Adrenal gland (tissue), 12 donors: ENCODE data around the gene CAB39L. TPM values are rescaled to one million over a fixed set of nuclear protein-coding genes. Genes with fewer than 3 reads are reported as not detected.

ENCODE experiments used
- DNase-seq, 7 donors: peaks; one replicate each; pipeline ENCODE4 v3.0.0-alpha.2; 2019 to 2020
- H3K27ac ChIP-seq, 5 donors: fragments of 200-600 bp; sonication (generic) in 4 of 5; 1 replicate in 3 of 5; 2 replicates in 2 of 5; pipeline versions ENCODE4 v1.5.1 to v1.8.0; 2016 to 2020; ENCODE audit warnings: mild to moderate bottlenecking in 1 of 5
- H3K27me3 ChIP-seq: fragments of 200-600 bp; 2 replicates; pipeline ENCODE4 v1.8.0; 2021
- H3K36me3 ChIP-seq, 2 donors: fragments of 200-600 bp; replicated peaks in 1 of 2; 1 replicate in 1 of 2; 2 replicates in 1 of 2; pipeline versions ENCODE4 v1.5.1 to v1.8.0; 2018 to 2022
- H3K4me1 ChIP-seq, 2 donors: fragments of 200-600 bp; replicated peaks in 1 of 2; 1 replicate in 1 of 2; 2 replicates in 1 of 2; pipeline versions ENCODE4 v1.5.1 to v1.8.0; 2018 to 2021
- H3K4me3 ChIP-seq, 4 donors: fragments of 200-600 bp; sonication (generic) in 3 of 4; one replicate each; pipeline ENCODE4 v1.5.1; 2016 to 2018
- H3K9me3 ChIP-seq, 3 donors: fragments of 200-600 bp; sonication (generic) in 1 of 3; replicated peaks in 1 of 3; 1 replicate in 2 of 3; 2 replicates in 1 of 3; pipeline versions ENCODE4 v1.5.1 to v1.8.0; 2016 to 2021
- CTCF ChIP-seq, 6 experiments: fragments of 450-650 bp in 4 of 6; fragments of 200-600 bp in 2 of 6; sonication (generic) in 1 of 6; IDR thresholded peaks; 1 replicate in 5 of 6; 2 replicates in 1 of 6; pipeline versions ENCODE4 v1.5.1 to v1.8.0; 2016 to 2021; ENCODE audit warnings: antibody characterized with exemption in 6 of 6, mild to moderate bottlenecking in 2 of 6, moderate library complexity in 1 of 6
- POLR2A ChIP-seq, 2 donors: fragments of 450-650 bp; IDR thresholded peaks; one replicate each; pipeline ENCODE4 v1.6.1; 2017; ENCODE audit warnings: antibody characterized with exemption in 2 of 2, mild to moderate bottlenecking in 2 of 2, moderate library complexity in 1 of 2
- WGBS, 4 donors: extraction: QIAGEN DNeasy Blood & Tissue Kit in 2 of 4; methylation state at CpG; one replicate each; pipeline versions ENCODE4 v1.1.5 to v1.1.7; 2013 to 2017; 5-methylcytosine and 5-hydroxymethylcytosine counted together
- intact Hi-C, 2 donors: fragments of 100-400 bp; cut with DNase I; formaldehyde crosslinking; loops; one replicate each; pipeline versions ENCODE4 v1.14.1 to v1.15.0; 2022 to 2023
- polyA plus RNA-seq, 3 donors: library from polyadenylated mRNA; stranded (reverse); fragments of 200-250 nt in 2 of 3; fragments of 350-450 nt in 1 of 3; fragmentation: Illumina TruSeq in 1 of 3; extraction: RNeasy Lipid Tissue Mini Kit (QIAGEN cat#74804) in 1 of 3; gene quantifications; one replicate each; pipeline ENCODE4 v1.2.3, GENCODE V29; 2013 to 2014
- total RNA-seq, 9 donors: library from RNA; depleted of rRNA in 4 of 9; stranded (reverse); fragments of >200 nt in 4 of 9; fragments of 120-200 nt in 1 of 9; fragmentation: NEBNext Ultra II Directional in 1 of 9; extraction: Animal tissue kit (Norgen Biotek cat#: 25700) in 1 of 9; gene quantifications; one replicate each; pipeline versions ENCODE4 v1.1.0 to v1.2.4, GENCODE V29; 2013 to 2023
- donor health status: healthy with polysubstance abuse.
- donor health status: Bipolar disorder and iron deficiency.
- donor health status: DM: yes; HTN: yes; CAD: no.
- donor health status: DM: no; HTN: no; CAD: no.
- donor health status: DM: no; HTN: no; CAD: no.
- donor health status: DM: yes; HTN: yes; CAD: no.

CAB39L gene
- total and polyA plus RNA-seq, 12 donors: 17.8 to 115 (median 47.8) TPM

GRCh38 chr13:49450105-49450819, 6.4 kb upstream of the CAB39L start:
- Histone ChIP-seq H3K27me3 (no peaks in the 10 kb centered on the region), H3K36me3 (no peaks in the 10 kb centered on the region), H3K9me3 (peaks cover 0 to 5% (median 0%) of the 10 kb centered on the region in 3 donors), H3K4me1 (peaks cover 25 to 53% of the 10 kb centered on the region in 2 donors), H3K4me3 (no peak overlapping the region), H3K27ac (no peak overlapping the region)
- no peak for DNase-seq
- intact Hi-C loops: no loop called here
- WGBS, 4 donors: 87 to 91% (median 88%) methylated on average over 3 of the region's 3 CpGs
- no peak for TF ChIP-seq CTCF (IDR thresholded peaks at IDR 0.05)
- TF ChIP-seq POLR2A (IDR thresholded peaks at IDR 0.05): no peak

- H3K4me3 ChIP-seq: no peak overlapping the region
- no peaks in the 10 kb centered on the region for H3K27me3 ChIP-seq
- peaks cover 25 to 46% of the 10 kb centered on the region in 2 donors for H3K4me1 ChIP-seq
- no peaks in the 10 kb centered on the region for H3K36me3 ChIP-seq
- intact Hi-C loops: no loop called here
- H3K9me3 ChIP-seq: peaks cover 0 to 5% (median 0%) of the 10 kb centered on the region in 3 donors
- 87 to 92% (median 91%) methylated on average over 2 of the region's 2 CpGs for WGBS, 4 donors
- no peak for DNase-seq
- TF ChIP-seq CTCF (IDR thresholded peaks at IDR 0.05) (no peak), POLR2A (IDR thresholded peaks at IDR 0.05) (no peak)
- peak overlapping the region in 1 of 5 donors; percentile 46 for H3K27ac ChIP-seq
Measured at GRCh38 chr13:49448753-49449152, 4.9 kb upstream of the CAB39L start.

GRCh38 chr13:49446473-49446872, 2.6 kb upstream of the CAB39L start:
- intact Hi-C loops: no loop called here
- TF ChIP-seq POLR2A (IDR thresholded peaks at IDR 0.05) (no peak), CTCF (IDR thresholded peaks at IDR 0.05) (no peak)
- Histone ChIP-seq H3K9me3 (peaks cover 0 to 5% (median 0%) of the 10 kb centered on the region in 3 donors), H3K4me1 (peaks cover 30 to 53% of the 10 kb centered on the region in 2 donors), H3K27me3 (no peaks in the 10 kb centered on the region), H3K4me3 (peak overlapping the region in 1 of 4 donors; percentile 17), H3K27ac (peak overlapping the region in 2 of 5 donors; percentile 81 to 97), H3K36me3 (no peaks in the 10 kb centered on the region)
- DNase-seq: no peak

- 0 to 2% (median 1%) methylated on average over 19 to 29 of the region's 29 CpGs for WGBS, 4 donors
- Histone ChIP-seq H3K36me3 (no peaks in the 10 kb centered on the region), H3K27ac (peak overlapping the region; percentile 73 to 97 (median 81)), H3K9me3 (peaks cover 0 to 5% (median 0%) of the 10 kb centered on the region in 3 donors), H3K4me3 (peak overlapping the region; percentile 37 to 72 (median 58)), H3K27me3 (no peaks in the 10 kb centered on the region), H3K4me1 (peaks cover 30 to 46% of the 10 kb centered on the region in 2 donors)
- TF ChIP-seq POLR2A (IDR thresholded peaks at IDR 0.05): peak in 1 of 2 donors; percentile 35
- no peak for TF ChIP-seq CTCF (IDR thresholded peaks at IDR 0.05)
- DNase-seq: peak in 4 of 7 donors; percentile 29 to 57 (median 36)
- intact Hi-C loops: no loop called here
Measured at GRCh38 chr13:49444524-49445395, 896 bp upstream of the CAB39L start.
